HG02759 (cell line): ENCODE data around the gene S100A4.
"Not testable (repeated sequence)": the region's sequence is repeated elsewhere in the genome, so short reads cannot be mapped to it uniquely, and the experiment has no call there.

Source experiments
- ATAC-seq: cut with Tn5 transposase; IDR thresholded peaks from one replicate; pipeline ENCODE4 v1.9.1; 2021; ENCODE audit warnings: mild to moderate bottlenecking, moderate library complexity; ENCODE audit not compliant: unreplicated experiment

S100A4 gene

DNA sequence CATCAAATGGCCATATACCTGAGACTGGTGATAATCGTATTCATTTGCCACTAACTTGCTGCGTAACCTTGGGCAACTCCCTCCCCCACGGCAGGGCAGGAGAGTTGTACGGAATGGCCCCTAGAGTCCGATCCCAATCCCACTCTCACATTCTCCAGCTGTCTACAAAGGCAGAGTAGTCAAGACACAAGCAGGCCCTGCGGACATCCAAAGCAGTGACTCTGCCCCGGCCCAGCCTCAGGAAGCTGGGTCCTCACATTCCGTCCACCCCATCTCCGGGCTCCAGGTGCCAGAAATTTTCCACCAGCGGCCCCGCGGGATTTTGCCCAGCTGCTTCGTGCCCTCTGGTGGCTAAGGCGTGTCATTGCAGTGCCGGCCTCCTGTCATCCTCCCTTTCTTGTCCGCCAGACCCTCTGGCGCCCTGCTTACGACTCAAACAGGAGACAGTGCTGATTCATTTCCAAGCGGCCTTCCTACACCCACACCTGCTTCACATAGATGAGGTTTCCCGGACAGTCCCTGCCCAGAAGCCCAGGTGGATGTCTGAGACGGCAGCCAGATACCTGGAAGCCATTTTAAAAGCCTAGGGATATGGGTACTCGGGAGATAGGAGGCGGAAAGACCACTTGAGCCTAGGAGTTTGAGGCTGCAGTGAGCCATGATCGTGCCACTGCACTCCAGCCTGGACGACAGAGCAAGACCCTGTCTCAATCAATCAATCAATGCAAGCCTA lies 22.9 kb upstream of the S100A4 start:
- no peak for ATAC-seq

DNA sequence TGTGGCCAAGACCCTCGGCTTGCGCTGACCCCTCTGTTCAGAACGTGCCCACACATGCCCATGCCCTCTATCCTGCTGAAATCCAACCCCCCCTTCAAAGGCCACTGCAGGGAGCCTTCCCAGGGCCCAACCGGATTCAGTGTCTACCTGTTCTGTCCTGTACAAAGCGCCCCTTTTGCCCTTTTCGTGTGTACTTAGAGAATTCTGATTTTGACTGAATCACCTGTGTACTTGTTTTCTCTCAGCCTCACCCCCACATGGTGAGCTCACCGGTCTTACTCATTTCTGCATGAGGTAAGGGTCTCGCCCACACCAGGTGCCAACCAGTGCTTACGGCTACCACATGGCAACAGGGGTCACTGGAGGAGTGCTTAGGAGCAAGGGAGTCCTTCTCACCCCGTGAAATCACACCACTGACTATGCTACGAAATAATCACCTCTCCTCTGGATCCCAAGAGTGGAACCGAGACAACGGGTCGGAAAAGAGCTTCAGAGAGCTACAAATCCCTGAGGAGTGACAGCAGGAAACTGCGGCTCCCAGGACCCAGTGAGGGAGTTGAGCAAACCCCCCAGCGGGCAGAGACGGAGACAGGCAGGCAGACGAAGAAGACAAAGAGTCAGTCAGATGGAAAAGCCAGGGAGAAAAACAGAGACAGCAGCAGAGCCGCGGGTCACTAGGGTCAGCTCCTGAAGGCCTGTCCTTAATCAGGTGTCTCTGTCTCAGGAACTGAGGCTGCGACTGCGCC lies 22.2 kb upstream of the S100A4 start:
- no peak for ATAC-seq

DNA sequence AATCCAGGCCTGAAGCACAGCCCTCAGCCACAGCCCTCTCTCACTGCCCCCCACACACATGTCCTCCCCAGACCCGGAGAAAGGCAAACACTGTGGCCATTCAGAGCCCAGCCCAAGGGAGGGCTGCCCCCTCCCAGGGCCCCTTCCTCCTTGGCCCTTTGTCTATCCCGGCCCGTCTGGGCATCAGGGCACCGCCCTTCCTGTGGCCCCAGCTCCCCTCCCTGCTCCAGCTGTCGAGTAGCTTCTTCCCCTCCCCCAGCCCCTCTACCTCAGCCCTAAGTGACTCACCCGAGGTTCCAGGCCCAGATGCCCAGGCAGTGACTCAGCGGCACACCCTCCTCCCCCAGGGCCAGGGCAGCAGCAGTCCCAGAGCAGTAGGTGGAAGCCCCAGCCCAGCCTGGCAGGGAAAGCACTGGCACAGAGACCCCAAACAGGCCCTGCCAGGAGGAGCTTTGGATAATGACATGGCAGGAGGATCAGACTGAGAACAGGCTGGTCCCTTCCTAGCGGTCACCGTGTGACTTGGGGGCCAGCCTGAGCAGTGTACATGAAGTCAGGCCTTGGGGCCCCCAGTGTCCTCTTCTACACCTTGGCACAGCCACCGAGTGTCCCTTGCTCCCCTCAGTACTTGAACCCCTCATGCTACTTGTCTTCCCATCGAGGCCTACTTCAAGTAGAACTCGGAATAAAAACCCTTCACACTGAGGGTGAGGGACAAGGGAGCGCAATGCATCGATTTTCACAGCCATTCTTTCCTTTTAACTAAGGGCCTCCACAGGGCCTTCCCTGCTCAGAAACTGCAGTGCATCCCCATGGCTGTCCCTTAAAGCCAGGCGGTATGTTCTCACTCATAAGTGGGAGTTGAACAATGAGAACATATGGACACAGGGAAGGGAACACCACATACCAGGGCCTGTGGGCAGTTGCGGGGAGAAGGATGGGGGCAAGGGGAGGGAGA lies 21.1 kb upstream of the S100A4 start:
- peak; percentile 54 for ATAC-seq

DNA sequence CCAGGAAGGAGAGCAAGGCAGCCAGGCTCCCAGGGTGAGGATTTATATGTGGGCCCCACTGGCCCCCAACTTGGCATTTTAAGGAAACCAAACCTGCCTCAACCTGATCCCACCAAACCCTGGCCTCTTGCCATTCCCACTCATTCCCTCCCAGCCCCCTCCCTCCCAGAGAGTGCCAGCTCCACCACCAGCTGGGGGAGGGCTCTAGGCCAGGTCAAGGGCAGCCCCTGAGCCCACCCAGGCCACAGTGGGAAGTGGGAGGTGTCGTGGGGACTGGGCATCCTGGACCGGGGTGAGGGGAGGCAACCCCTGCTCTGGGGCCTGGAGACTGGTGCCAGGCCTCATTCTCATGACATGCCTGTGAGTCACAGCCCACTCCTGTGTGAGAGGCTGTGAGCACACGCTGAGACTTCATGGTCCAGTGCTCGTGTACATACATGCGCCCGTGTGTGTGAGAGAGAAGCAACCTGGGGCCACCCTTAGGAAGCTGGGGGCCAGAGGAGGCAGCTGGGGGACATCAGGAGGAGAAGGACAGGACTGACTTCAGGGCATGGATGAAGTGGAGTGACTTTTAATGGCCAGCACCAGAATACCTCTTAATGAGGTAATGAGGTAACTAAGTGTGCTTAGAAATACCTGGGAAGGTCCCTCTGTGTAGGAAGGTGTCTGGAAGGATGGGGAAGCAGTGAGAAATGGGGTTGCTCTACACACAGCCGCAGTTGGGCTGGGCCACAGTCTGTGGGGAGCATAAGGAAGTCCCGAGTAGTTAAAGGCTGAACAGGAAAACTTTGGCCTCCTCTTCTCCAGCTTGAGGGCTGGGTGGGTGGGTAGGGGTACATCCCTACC lies 20.1 kb upstream of the S100A4 start, which contains the start of gene S100A2:
Gene S100A2 (minus strand): TSS at position 316 of the 846 bp plus-strand sequence. CDS start 1,967 bp downstream, outside the sequence.
- peak; percentile 64 for ATAC-seq

DNA sequence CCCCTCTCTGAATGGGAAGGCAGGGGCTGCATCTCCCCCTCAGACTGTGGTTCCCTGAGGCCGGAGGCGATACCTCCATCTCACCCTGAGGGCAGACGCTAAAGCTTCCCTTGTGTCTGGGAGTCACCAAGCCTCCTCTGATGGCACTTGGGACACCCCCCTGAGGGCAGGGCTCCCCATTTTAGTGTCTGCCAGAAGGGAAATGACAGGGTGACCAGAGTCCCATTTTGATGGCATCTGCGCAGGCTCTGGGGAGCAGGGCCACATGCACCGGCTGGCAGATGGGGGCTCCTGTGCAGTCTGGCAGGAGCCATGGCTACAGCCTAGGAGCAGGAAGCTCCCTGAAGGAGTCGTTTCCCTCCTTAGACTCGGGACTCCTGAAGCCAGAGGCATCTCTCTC lies 18.4 kb upstream of the S100A4 start:
- no peak for ATAC-seq

DNA sequence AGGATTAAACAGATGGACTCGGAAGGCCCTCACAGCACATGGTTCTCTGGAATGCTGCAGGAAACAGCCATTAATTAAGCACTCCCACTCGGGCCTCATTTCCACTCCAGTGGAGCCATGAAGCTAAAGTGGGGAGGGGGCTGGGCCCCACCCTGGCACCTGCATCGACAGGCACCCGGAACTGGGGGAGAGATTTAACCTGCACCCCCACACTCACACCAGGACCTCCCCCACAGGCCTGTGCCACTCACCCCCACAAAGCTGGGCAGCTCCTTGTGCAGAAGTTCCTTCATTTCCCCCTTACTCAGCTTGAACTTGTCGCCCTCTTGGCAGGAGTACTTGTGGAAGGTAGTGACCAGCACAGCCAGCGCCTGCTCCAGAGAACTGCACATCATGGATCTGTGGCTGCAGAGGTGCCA lies 17.9 kb upstream of the S100A4 start:
- ATAC-seq = no peak

DNA sequence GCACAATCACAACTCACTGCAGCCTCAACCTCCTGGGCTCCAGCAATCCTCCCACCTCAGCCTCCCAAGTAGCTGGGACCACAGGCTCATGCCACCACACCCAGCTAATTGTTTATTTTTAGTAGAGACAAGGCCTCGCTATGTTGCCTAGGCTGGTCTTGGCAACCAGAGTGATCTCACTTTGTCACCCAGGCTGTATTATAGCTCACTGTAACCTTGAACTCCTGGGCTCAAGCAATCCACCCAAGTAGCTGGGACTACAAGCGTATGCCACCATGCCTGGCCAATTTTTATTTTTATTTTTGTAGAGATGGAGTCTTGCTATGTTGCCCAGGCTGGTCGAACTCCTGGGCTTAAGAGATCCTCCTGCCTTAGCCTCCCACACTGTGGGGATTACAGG lies 16.4 kb upstream of the S100A4 start:
- ATAC-seq = not testable (repeated sequence)

DNA sequence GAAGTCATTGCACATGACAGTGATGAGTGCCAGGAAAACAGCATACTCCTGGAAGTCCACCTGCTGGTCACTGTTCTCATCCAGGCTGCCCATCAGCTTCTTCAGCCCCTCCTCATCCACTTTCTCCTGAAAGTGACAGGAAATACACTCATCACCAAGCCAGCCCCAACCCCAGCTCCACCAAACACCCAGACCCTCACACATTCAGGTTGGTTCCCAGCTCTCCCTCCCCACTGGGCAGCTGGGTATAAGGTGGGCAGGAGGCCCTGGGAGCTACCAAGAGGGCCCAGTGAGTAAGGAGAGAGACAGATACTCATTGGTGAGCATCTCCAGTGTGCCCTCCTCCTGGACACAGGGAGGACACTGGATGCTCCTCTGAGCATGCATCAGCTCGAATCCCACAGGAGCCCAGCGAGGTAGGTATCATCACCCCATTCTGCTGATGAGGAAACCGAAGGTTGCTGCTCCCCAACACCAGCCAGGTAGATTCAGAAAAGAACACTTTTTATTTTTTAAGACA lies 15.9 kb upstream of the S100A4 start:
- no peak for ATAC-seq

DNA sequence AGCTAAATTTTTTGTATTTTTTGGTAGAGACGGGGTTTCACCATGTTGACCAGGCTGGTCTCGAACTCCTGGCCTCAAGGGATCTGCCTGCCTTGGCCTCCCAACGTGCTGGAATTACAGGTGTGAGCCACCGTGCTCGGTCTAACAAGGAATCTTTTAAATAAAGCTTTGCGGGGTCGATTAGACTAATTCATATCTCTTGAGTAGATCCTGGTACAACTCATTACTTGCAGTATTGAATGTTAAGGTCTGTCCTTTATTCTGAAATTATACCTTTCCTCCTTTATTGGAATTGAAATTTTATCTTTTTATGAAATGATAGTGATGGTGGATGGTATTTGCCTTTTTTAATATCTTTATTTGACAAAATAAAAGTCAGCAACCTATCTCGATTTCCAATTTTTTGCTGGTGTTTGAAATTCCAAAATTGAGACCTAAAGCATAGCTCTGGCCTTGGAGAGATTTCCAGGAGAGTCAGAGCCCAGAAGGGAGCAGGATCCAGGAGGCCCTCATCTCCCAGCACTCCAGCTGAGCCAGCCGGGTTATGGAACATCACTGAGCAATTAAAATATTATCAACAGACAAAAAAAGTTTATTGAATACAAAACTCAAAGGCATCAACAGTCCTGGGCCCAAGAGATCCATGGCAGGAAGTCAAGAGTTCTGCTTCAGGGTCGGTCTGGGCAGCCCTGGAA lies 15.3 kb upstream of the S100A4 start:
- no peak for ATAC-seq

DNA sequence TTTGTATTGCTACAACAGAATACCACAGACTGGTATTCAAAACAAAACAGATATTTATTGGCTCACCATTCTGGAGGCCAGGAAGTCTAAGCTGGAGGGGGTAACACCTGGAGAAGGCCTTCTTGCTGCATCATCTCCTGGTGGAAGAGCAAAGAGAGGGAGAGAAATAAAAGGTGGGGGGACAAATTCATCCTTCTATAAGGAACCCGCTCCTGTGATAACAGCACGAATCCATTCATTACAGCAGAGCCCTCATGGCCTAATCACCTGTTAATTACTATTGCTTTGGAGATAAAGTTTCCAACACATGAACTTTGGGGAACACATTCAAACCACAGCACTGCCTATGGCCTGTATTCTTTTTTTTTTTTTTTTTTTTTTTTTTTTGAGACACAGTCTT lies 14.6 kb upstream of the S100A4 start:
- no peak for ATAC-seq

DNA sequence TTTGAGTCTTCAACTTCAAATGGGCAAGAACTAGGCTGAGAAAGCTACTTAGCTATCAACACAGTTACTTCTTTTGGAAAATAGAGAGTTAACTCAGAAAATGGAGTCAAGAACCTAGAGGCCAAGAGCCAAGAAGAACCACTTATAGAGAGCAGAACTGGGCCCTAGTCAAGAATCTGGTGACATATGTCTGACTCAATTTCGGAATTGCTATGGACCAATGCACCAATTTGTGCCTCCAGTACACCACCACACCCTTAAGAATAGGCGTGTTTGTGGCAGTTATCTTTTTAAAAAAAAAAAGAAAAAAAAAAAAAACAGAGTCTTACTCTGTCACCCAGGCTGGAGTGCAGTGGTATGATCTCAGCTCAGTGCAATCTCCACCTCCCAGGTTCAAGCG lies 12.3 kb upstream of the S100A4 start:
- ATAC-seq = no peak

DNA sequence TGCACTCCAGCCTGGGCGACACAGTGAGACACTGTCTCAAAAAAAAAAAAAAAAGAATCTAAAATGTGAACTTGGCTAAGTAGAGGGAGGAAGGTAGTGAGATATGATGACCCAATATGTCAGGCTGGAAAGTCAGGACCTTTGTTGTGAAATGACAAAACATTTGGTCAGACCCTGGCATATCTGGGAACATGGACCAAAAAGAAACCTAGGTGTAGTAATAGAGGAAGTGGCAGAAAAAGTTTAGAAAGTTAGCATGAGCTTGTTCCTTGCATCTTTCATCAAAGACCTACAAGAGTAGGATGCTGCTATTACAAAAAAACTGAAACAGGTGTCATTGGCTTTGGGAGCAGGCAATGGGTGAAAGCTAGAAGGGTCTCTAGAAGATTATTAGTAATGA lies 10.7 kb upstream of the S100A4 start:
- ATAC-seq = no peak

DNA sequence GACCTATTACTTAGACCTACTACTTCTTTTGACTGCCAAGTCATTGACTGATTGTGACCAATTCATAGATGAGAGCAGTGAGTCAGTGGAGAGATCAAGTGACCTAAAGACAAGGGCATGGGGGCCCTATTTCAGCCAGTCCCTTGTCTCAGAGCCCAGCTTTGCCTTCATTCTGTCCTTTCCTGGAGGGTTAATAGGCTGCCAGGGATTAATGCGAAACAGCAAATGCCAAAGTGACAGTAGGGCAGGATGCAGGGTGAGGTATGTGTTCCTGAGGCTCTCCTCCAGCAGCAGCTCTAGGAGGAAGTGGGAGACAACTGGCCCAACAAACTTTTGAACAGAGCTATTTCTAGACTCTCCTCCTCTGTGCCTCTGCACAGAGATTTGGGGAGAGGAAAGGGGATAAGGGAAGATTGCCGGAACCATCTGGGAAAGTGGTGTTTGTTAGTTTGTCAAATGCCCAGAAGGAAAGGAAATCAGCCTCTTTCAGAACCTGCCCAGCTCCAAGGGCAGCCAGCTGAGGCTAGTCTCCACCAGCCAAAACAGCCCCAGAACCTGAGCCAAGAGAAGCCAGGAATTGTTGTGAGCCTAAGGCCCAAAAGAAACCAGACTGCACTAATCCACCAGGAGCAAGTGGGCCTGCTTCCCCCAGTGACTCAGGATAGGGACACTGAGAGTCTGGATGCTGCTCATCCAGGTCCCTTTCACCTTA lies 8.4 kb upstream of the S100A4 start:
- ATAC-seq = no peak

DNA sequence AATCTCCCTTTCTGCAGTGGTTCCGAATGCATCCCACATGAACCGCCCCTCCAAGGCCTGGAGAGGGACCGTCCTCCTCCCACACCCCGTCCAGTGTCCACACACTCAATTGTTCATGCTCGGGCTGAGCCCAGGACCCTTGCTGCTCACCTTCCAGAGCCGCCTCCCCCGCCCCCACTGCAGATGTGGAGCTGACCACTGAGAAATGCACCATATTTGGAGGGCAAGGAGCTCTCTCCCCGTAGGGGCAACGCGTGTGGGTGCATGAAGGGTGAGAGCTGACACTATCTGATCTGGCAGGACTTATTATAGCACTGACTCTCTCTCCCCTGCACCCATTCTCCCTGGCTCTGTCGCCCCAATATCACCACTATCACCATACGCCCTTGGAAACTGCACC lies 7.5 kb upstream of the S100A4 start:
- no peak for ATAC-seq

DNA sequence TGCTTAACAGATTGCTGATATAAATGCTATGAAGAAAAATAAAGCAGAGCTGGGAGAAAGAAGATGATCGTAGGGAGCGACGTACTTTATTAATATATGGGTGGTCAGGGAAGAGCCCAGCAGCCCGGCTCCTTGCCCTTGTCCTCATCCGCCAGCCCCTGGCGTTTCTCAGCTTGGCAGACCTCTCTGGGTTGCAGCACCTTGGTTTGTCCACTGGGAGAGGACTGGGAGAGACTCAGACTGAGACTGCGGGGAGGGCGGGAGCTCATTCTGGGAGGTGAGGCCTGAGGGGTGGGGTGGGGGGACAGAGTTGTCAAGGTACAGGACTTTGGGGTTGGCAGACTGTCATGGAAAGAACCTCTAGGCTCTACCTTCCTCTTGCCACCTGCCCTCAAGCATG lies 6.7 kb upstream of the S100A4 start:
- ATAC-seq = no peak

DNA sequence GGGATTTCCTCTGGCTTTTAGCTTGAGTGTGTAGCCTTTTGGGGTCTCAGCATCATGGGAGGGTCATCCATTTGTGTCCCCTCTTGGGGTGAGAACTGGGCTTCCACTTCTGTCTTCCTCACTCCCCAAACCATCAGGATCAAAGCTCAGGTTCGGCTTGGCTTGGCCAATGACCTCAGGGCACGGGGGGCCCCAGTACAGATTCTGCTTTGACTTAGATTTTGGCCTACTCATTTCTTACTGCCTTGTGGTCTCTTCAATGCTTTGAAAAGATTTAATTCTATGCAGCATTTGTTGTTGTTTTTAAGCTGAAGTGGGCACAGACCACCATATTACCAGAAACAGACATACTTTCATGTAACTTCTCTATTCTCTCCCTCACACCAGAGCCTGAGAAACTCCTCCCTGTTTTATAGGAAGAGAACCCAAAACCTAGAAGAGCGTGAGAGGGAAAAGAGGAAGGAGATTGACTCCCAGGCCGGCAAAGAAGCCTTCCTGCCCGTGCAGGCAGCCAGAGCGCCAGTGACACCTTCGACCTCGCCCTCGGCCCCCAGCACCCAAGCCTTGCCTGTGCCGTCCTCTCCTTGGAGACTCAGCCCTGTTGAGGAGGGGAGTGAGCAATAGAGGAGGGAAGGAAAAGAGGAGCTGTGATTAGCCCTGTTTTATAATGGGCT lies 5.4 kb upstream of the S100A4 start:
- ATAC-seq = no peak

DNA sequence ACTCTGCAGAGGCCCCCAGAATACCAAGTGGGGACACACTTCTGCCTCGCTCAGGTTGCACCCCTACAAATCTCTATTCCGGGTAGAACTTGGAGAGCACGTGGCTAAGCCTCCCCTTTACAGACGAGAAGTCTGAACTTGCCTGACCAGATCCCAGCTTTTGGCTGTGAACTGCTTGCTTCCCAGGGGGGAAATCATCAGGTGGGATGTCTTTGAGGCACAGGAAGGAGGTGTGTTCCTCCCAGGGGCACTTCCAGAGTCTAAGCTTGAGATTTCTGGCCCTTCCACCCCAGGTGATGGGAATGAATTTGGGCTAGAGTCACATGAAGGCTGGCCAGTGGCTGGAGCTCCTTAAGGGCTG lies 4.8 kb upstream of the S100A4 start:
- no peak for ATAC-seq

DNA sequence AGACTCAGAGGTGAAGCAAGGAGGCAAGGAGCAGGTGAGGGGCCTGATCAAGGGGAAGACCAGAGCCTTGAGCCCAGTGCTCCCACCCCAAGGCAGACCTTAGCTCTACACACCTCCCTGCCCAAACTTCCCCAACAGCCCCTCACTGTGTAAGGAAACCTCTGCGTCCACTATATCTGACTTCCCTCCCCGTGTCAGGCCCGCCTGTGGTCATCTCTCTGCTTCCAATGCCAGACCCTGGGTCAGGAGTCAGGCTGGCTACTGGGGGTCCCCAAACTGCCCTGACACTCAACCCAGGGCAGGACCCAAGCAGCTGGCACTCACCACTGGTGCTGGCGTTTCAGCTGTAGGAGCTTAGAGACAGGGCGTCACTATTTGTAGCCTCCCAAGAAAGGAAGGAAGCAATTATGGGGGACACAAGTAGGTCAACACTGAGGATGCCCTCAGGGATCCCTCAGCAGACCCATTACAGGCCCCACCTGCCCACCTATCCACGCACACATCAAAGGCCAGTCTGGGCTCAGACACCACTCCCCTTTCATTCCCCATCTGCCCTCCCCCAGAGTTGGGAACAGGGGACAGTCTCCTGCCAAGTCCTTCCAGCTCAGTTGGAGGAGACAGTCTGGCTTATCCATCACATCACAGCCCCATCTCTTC lies 4.3 kb upstream of the S100A4 start:
- ATAC-seq = no peak
